ENCODE results near the gene HOXA2. TPM values are rescaled to one million over a fixed set of nuclear protein-coding genes. Genes with fewer than 3 reads are reported as not detected.
A peak's percentile ranks its signal among the peaks of the same experiment; 100 is the strongest.

HOXA2 gene
- total and polyA plus RNA-seq, 2 of the 8 experiments (the other 6 are each of a cell fraction or from before 2014, with no cell fraction given), result not detected

- Histone ChIP-seq H3K27me3 (replicated peaks in 1 of 4; ENCODE audit: control insufficient read depth in 3 of 4, extremely low read depth in 1 of 4, insufficient read depth in 3 of 4, low read length in 3 of 4) (peaks cover 96 to 99% (median 97%) of the 10 kb centered on the region in 4 experiments), H3K4me3 (ENCODE audit: extremely low read depth in 1 of 4, insufficient read depth in 2 of 4, low read depth in 3 of 4, low read length in 4 of 4) (no peak overlapping the region), H2AK5ac (ENCODE audit: low read depth, low read length) (no peak overlapping the region), H3K27ac (ENCODE audit: low read depth, low read length) (no peak overlapping the region), H4K8ac (ENCODE audit: extremely low read depth, insufficient read depth, low read length) (no peak overlapping the region), H3K9ac (replicated peaks in 1 of 4; ENCODE audit: extremely low read depth in 1 of 4, low read depth in 3 of 4, low read length in 3 of 4) (no peak overlapping the region), H4K20me1 (replicated peaks in 1 of 2; ENCODE audit: control insufficient read depth in 1 of 2, insufficient read depth in 2 of 2, low read length in 2 of 2) (peaks cover 27 to 40% of the 10 kb centered on the region in 2 experiments), H3K79me1 (ENCODE audit: low read depth, low read length) (no peaks in the 10 kb centered on the region), H3K4me1 (replicated peaks in 1 of 4; ENCODE audit: control insufficient read depth in 3 of 4, insufficient read depth in 4 of 4, low read length in 3 of 4) (peaks cover 0 to 15% (median 3%) of the 10 kb centered on the region in 4 experiments; a peak in 5 of 7 replicates), H2AFZ (ENCODE audit: low read length) (no peak overlapping the region), H3K18ac (ENCODE audit: extremely low read depth, low read length) (no peak overlapping the region), H3K23ac (ENCODE audit: insufficient read length) (no peak overlapping the region), H3K79me2 (ENCODE audit: control insufficient read depth in 1 of 2, insufficient read depth in 2 of 2, low read length in 2 of 2) (no peaks in the 10 kb centered on the region), H3K36me3 (ENCODE audit: control insufficient read depth in 2 of 4, insufficient read depth in 4 of 4, low read length in 3 of 4) (peaks cover 0 to 3% (median 0%) of the 10 kb centered on the region in 4 experiments; a peak in 2 of 8 replicates), H3K14ac (ENCODE audit: insufficient read length) (no peak overlapping the region), H2BK120ac (replicated peaks; ENCODE audit: low read depth, low read length) (no peak overlapping the region), H2BK15ac (ENCODE audit: low read length) (no peak overlapping the region), H4K91ac (replicated peaks; ENCODE audit: insufficient read length, low read length) (no peak overlapping the region), H4K5ac (ENCODE audit: insufficient read length, low read depth, low read length) (no peak overlapping the region), H3K23me2 (ENCODE audit: low read depth, low read length) (no peaks in the 10 kb centered on the region), H2BK5ac (ENCODE audit: low read depth, low read length) (no peak overlapping the region), H3K4me2 (ENCODE audit: insufficient read depth in 1 of 2, low read depth in 2 of 2, low read length in 2 of 2) (no peak overlapping the region; a peak in 1 of 4 replicates), H3K56ac (replicated peaks; ENCODE audit: insufficient read length, low read depth, low read length) (no peak overlapping the region), H3K9me3 (ENCODE audit: insufficient read depth in 2 of 2, low read depth in 1 of 2, low read length in 1 of 2) (no peaks in the 10 kb centered on the region), H2BK20ac (ENCODE audit: low read length) (no peak overlapping the region), H2BK12ac (ENCODE audit: low read depth, low read length) (no peak overlapping the region), H3K4ac (replicated peaks; ENCODE audit: insufficient read length, low read depth, low read length) (no peak overlapping the region)
- no peak for DNase-seq (ENCODE audit: low read depth in 1 of 2, low spot score in 2 of 2)
- ChIA-PET POLR2A (ENCODE audit: partially characterized antibody) (no interaction called here), CTCF (ENCODE audit: partially characterized antibody) (no interaction called here)
- FAIRE-seq, result no peak
- TF ChIP-seq SIN3A (conservative IDR thresholded peaks at IDR 0.05 in 1 of 2, IDR thresholded peaks at IDR 0.05 in 1 of 2; ENCODE audit: low read depth in 1 of 2, low read length in 2 of 2) (no peak), CBX8 (IDR thresholded peaks at IDR 0.05; ENCODE audit: borderline replicate concordance, low read depth, low read length) (peak; percentile 26; the same call in 1 of the 2 replicates), BACH1 (IDR thresholded peaks at IDR 0.05; ENCODE audit: low read length) (no peak)
- 32% methylated on average over 4 of the region's 4 CpGs; no CpG with 5 or more reads in 1 of the 2 experiments for WGBS, 2 experiments (ENCODE audit: extremely low coverage in 1 of 2, insufficient coverage in 1 of 2, insufficient read length in 1 of 2, insufficient replicate concordance in 2 of 2, low coverage in 1 of 2, low lambda C conversion rate in 2 of 2, missing lambda C conversion rate in 1 of 2)
Observed at GRCh38 chr7:27112361-27112760, 9.9 kb upstream of the HOXA2 start.
